DOHH2 (cell line): ENCODE data around the gene NKX2-2.

Experiments
- H3F3A ChIP-seq: fragments of 200-600 bp; sonication (generic), shearing (Covaris generic); 2 replicates; pipeline ENCODE4 v1.6.0; 2016; ENCODE audit warnings: antibody characterized with exemption, mild to moderate bottlenecking; ENCODE audit not compliant: control insufficient read depth, insufficient read depth
- H3K27ac ChIP-seq: fragments of 200-600 bp; sonication (generic); 2 replicates; pipeline ENCODE4 v1.5.1; 2014; ENCODE audit warnings: low read depth, mild to moderate bottlenecking, low read length, moderate library complexity
- H3K27me3 ChIP-seq: fragments of 200-600 bp; sonication (generic); 2 replicates; pipeline ENCODE4 v1.6.1; 2014; ENCODE audit warnings: mild to moderate bottlenecking, low read length, mixed read lengths; ENCODE audit not compliant: control insufficient read depth
- H3K36me3 ChIP-seq: fragments of 200-600 bp; sonication (generic); 2 replicates; pipeline ENCODE4 v1.6.1; 2014; ENCODE audit warnings: mild to moderate bottlenecking, low read length, moderate library complexity, mixed read lengths; ENCODE audit not compliant: control insufficient read depth
- H3K4me1 ChIP-seq: fragments of 200-600 bp; sonication (generic); 2 replicates; pipeline ENCODE4 v1.6.1; 2014; ENCODE audit warnings: mild to moderate bottlenecking, low read length, mixed read lengths; ENCODE audit not compliant: control insufficient read depth
- H3K4me2 ChIP-seq: fragments of 200-600 bp; sonication (generic); 2 replicates; pipeline ENCODE4 v1.6.0; 2014; ENCODE audit warnings: mild to moderate bottlenecking, low read length, moderate library complexity
- H3K4me3 ChIP-seq: fragments of 200-600 bp; sonication (generic); 2 replicates; pipeline ENCODE4 v1.5.1; 2014; ENCODE audit warnings: mild to moderate bottlenecking, low read length, mixed read lengths
- H3K79me2 ChIP-seq: fragments of 200-600 bp; sonication (generic); 2 replicates; pipeline ENCODE4 v1.6.1; 2014; ENCODE audit warnings: mild to moderate bottlenecking, low read length, mixed read lengths; ENCODE audit not compliant: control insufficient read depth
- H3K9me2 ChIP-seq: fragments of 200-600 bp; sonication (generic); replicated peaks from 2 replicates; pipeline ENCODE4 v1.6.1; 2014; ENCODE audit warnings: mild to moderate bottlenecking, low read length, mixed read lengths; ENCODE audit not compliant: control insufficient read depth
- H3K9me3 ChIP-seq: fragments of 200-600 bp; sonication (generic); 2 replicates; pipeline ENCODE4 v1.6.1; 2014; ENCODE audit warnings: antibody characterized with exemption, low read length, mixed read lengths; ENCODE audit not compliant: control insufficient read depth, insufficient read depth
- H4K20me1 ChIP-seq: fragments of 200-600 bp; sonication (generic); 2 replicates; pipeline ENCODE4 v1.6.0; 2014; ENCODE audit warnings: low read depth, mild to moderate bottlenecking, antibody characterized with exemption, low read length, moderate library complexity; ENCODE audit not compliant: control insufficient read depth, insufficient read depth
- CTCF ChIP-seq: fragments of 200-600 bp; sonication (generic); IDR thresholded peaks from one replicate; pipeline ENCODE4 v1.5.1; 2014; ENCODE audit warnings: antibody characterized with exemption, mild to moderate bottlenecking, low read depth, low read length; ENCODE audit not compliant: poor library complexity, severe bottlenecking
- EZH2phosphoT487 ChIP-seq: fragments of 200-600 bp; sonication (generic); IDR thresholded peaks from 2 replicates; pipeline ENCODE4 v1.6.1; 2017; ENCODE audit warnings: borderline replicate concordance, mild to moderate bottlenecking, antibody characterized with exemption, low read length, moderate library complexity, mixed read lengths

The NKX2-2 gene

GRCh38 chr20:21523895-21524294 is 10.0 kb upstream of the NKX2-2 start:
- H3K79me2 ChIP-seq = no peaks in the 10 kb centered on the region
- peaks cover 15% of the 10 kb centered on the region for H3K27me3 ChIP-seq
- no peaks in the 10 kb centered on the region for H3K36me3 ChIP-seq
- H3K4me2 ChIP-seq = no peak overlapping the region
- no peaks in the 10 kb centered on the region for H4K20me1 ChIP-seq
- no peak overlapping the region for H3K4me3 ChIP-seq
- no peaks in the 10 kb centered on the region for H3K4me1 ChIP-seq
- no peaks in the 10 kb centered on the region for H3K9me3 ChIP-seq
- no peak overlapping the region for H3K27ac ChIP-seq
- no peaks in the 10 kb centered on the region for H3K9me2 ChIP-seq
- no peaks in the 10 kb centered on the region for H3F3A ChIP-seq
- TF ChIP-seq CTCF (no peak), EZH2phosphoT487 (no peak)

GRCh38 chr20:21523281-21523868 is 9.5 kb upstream of the NKX2-2 start:
- Histone ChIP-seq H3K79me2 (no peaks in the 10 kb centered on the region), H3K36me3 (no peaks in the 10 kb centered on the region), H3K4me1 (no peaks in the 10 kb centered on the region), H3F3A (no peaks in the 10 kb centered on the region), H3K4me2 (no peak overlapping the region), H3K27ac (no peak overlapping the region), H3K4me3 (no peak overlapping the region), H3K9me2 (no peaks in the 10 kb centered on the region), H4K20me1 (no peaks in the 10 kb centered on the region), H3K27me3 (peaks cover 15% of the 10 kb centered on the region), H3K9me3 (no peaks in the 10 kb centered on the region)
- TF ChIP-seq EZH2phosphoT487 (no peak), CTCF (no peak)

- peaks cover 15% of the 10 kb centered on the region for H3K27me3 ChIP-seq
Observed at GRCh38 chr20:21522481-21523280, 8.8 kb upstream of the NKX2-2 start.

More at GRCh38 chr20:21522481-21523280, 8.8 kb upstream of the NKX2-2 start:
- H3K9me2 ChIP-seq = no peaks in the 10 kb centered on the region
- no peaks in the 10 kb centered on the region for H3K36me3 ChIP-seq
- H3K4me1 ChIP-seq = no peaks in the 10 kb centered on the region
- no peak overlapping the region for H3K27ac ChIP-seq
- no peaks in the 10 kb centered on the region for H4K20me1 ChIP-seq
- H3K9me3 ChIP-seq = no peaks in the 10 kb centered on the region
- no peaks in the 10 kb centered on the region for H3F3A ChIP-seq
- H3K79me2 ChIP-seq = no peaks in the 10 kb centered on the region
- TF ChIP-seq EZH2phosphoT487 (no peak), CTCF (no peak)
- H3K4me3 ChIP-seq = no peak overlapping the region
- no peak overlapping the region for H3K4me2 ChIP-seq
